Measurements from ENCODE around the gene WDR54. TPM values are rescaled to one million over a fixed set of nuclear protein-coding genes. Genes with fewer than 3 reads are reported as not detected.

WDR54 gene
- total RNA-seq, result 10 to 100 TPM; 33.0 to 40.0 TPM

DNA sequence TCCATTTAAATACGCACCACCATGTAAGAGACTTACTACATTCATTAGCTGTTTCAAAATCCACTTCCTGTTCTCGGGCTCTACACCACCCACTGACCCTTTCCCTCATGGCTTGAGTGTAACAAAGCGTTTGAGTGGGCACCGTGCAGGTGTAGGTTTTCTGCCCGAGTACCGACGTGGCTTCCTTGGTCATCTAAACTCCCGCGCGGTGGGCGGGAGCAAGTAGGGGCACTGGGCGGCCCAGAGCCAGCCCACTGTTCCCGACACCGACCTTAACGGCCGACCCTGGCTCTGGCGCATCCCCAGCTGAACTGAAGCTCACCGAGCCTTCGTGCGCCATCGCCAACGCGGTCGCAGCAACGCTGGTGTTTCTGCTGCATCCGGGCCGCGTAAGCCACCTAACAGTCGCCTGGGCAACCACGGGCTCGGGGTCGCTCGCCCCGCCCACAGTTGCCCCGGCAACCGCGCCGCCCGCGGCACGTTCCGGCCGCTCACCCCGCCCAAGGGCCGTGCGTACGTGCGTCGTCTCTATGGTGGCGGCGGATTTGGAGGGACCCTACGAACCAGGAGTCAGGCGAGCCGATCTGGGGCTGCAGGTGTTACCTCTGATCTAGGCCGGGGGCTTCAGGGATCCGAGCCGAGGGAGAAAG lies at the start of gene WDR54, which contains the start of gene C2orf81:
Gene WDR54 (plus strand): TSS at position 510 of the 650 bp plus-strand sequence. CDS start 424 bp downstream, outside the sequence.
Gene C2orf81 (minus strand): TSS at position 399 of the 650 bp plus-strand sequence. CDS start 59 bp downstream, at position 340.

DNA sequence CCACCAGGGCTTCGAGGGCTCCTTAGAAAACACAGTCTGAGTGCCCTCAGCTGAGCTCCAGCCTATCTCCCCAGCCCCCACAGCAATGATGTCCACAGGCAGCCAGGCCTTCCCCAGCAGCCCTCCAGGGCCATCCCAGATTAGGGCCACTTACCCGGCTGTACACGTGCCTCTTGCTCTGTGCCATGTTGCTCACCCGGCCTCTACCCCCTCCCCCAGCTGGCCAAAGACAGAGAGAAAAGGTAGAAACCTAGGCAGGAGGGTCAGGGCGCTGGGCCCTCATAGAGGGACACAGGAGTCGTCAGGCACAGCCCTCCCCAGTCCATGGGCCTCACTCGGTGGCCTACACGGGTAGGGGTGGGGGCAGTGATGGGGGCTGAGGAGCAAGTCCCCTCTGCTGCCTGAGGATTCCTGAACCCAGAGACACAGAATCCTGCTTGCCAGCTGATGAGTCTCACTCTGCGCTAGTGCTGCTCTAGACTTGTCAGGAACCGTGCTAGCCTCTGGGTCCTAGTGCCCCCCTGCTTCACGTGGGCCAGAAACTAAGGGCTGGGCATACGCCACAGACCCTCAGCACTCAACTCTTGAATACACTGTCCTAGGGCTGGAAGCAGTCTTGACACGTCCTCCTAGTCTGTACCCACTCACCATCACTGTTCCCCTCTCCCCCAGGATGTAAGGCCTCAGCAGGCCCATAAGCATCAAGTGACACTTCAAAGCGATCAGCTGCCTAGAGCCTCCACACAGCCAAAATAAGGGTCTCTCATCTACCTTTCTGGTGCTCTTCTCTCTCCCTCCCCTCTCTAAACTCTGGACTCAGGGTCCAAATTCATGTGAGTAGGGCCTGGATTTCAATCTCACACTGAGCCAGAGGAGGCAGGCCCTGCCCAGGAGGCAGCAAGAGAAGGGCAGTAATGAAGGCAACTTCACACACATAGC lies 41.4 kb upstream of the WDR54 start, which contains the start of gene DCTN1:
Gene DCTN1 (minus strand): TSS at position 461 of the 939 bp plus-strand sequence. CDS start 274 bp downstream, at position 187.

DNA sequence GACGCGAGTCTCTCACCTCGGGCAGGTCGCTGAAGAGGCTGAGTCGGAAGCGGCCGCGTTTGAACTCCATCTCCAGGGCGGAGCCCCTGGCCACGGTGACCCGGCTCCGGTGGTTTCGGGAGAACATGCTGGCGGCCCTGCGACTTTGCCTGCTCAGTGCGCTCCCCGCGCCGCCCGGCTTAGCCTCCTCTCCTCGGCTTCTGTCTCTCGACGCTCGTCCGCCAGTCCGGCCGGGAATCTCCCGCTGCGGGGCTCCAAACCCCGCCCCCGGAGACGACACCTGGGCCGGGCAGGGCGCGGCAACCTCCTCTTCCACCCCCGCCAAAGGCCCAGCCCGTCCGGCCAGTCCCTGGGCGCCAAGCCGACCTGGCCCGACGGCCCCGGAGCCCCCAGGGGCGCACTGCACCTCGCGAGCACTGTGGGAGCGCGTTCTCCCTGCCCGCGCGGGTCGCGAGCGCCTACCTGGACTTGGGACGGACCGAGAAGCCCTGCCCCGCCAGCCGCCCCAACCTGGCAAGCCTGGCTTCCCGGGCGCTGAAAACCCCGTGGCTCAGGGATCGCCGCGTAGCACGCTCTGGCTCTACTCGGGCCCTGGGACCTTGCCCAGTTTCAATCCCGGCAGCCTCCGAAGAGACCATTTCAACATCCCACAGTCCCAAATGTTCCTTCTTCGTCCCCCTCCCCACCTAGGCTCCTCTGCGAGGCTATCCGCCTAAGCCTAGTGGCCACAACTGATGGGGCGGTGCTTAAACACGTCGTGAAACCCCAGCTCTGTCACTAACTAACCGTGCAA lies 20.4 kb downstream of the WDR54 start, which contains the start of gene RTKN:
Gene RTKN (minus strand): TSS at position 248 of the 793 bp plus-strand sequence. CDS start 121 bp downstream, at position 127.

DNA sequence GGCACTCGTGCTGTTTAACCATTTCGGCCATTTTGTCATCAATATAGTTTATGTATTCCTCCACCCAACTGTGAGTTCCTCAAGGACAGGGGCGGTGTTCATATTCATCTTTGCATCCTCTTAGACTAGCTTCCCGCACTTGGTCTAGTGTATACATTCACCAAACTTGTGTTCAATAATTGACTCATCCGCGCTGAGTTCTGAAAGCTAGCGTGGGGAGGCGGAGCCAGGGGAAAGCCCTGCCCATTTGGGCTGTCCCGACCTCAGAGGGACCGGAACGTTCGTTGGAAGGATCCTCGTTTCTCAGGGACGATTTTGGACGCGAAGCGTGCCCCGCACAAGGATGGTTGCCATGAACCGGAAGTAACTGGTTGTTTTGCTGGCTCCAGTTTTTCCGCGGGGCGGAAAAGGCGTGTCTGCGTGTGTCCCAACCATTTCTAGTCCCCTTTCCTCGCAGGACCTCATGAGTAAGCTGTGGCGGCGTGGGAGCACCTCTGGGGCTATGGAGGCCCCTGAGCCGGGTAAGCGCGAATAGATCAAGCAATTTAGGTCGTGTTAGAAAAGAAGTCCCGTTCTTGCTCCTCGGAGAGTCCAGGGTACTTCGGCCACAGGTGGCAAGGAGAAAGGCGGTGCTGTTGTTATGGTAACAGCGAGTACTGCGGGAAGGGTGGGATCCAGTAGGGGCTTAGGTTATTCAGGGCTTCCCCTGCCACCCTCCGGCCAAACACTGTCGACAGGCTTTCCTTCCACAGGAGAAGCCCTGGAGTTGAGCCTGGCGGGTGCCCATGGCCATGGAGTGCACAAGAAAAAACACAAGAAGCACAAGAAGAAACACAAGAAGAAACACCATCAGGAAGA lies 33.4 kb downstream of the WDR54 start, which contains the start of gene INO80B:
Gene INO80B (plus strand): TSS at position 434 of the 858 bp plus-strand sequence. CDS start 30 bp downstream, at position 464.

DNA sequence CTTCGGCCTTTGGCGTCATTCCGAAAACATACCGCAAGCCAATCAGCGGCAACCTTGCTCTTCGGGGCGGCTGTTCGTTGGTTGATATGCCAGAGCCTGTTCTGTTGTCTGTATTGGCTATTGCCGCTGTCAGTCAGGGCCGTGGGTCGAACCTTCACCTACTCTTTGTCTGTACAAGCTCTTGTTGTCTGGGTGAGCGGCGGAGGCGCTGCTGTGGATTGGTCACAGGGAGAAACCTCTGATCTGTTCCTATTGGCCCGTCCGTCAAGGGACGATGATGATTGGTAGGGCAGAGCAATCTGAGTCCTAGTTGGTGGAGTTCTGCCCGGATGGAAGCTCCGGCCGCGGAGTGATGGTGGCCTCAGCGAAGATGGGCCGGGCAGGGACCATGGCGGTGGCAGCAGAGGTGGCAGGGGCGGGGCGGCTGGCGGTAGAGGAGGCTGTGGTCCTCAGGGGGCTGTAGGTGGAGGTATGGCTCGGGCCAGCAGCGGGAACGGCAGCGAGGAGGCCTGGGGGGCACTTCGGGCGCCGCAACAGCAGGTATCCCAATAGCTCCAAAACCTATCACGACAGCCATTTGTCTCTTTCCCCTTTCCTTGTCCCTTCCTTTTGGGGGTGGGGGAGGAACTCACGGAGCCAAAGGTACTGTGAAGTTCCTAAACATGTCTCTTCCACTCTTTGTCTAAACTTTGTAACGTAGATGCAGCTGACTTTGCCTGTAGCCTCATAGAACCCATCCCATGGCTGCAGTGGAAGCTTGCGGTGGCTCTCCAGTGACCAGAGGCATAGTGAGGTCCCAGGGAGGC lies 36.8 kb downstream of the WDR54 start, which contains the start of gene WBP1:
Gene WBP1 (plus strand): TSS at position 307 of the 806 bp plus-strand sequence. CDS start 165 bp downstream, at position 472.

DNA sequence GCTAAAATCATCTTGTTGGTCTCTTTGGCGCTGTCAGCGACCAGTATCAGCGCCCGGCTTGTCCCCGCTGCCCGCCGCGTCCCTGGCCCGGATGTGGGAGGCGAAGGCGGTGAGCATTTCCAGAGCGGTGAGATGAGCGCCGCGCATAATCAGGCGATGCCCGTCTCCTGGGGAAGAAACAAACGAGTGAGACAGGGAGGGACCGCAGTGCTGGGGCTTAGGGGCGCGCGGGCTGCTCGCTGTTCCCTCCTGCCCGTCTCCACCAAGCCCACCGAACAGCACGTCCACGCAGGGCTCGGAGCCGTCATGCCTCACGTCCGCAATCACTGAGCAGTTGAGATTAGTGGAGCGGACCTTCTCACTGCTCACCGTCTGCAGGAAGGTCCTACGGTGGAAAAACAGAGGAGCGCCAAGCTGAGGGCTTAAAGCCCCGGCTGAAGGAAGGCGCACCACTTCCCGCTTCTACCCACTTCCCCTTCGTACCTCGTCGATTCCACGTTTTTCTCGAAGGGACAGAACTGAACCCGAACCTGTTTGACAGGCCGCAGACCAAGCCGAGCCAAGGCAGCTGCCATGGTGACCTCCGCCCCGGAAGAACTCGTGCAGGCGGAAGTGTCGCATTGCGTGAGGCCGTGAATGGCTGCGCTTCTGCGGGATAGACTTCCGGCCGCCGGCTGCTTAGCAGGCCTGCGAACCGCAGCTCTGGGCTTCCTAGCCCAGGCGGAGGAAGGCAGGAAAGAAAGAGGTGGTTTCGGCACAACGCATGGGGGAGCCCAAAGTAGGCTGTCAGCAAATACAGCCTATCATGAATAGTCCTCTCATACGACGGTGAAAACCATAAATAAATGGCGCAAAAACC lies 50.8 kb downstream of the WDR54 start, which contains the start of gene MRPL53:
Gene MRPL53 (minus strand): TSS at position 595 of the 859 bp plus-strand sequence. CDS start 20 bp downstream, at position 575.

Other genes with a start within 250 kb of the WDR54 start
- 10 to 100 TPM; 77.4 to 97.6 TPM for gene MOB1A, start 242.9 kb upstream of the WDR54 start, total RNA-seq
- gene MTHFD2, start 223.1 kb upstream of the WDR54 start, total RNA-seq, result 10 to 100 TPM; 42.3 to 52.7 TPM
- 1 to 10 TPM in 1 of 2 donors, under 1 TPM in 1; 1.00 to 1.4 TPM for gene SLC4A5, start 78.3 kb upstream of the WDR54 start, total RNA-seq
- gene DCTN1, start 41.4 kb upstream of the WDR54 start, total RNA-seq, result 10 to 100 TPM; 88.9 to 90.5 TPM
- gene C2orf81, start 111 bp upstream of the WDR54 start, total RNA-seq, result 1 to 10 TPM in 1 of 2 donors, under 1 TPM in 1; 1.00 to 1.7 TPM
- gene RTKN, start 20.2 kb downstream of the WDR54 start, total RNA-seq, result 10 to 100 TPM; 40.3 to 41.6 TPM
- 1 to 10 TPM; 6.5 to 8.3 TPM for gene INO80B, start 33.4 kb downstream of the WDR54 start, total RNA-seq
- 10 to 100 TPM; 23.6 to 31.3 TPM for gene WBP1, start 36.7 kb downstream of the WDR54 start, total RNA-seq
- 10 to 100 TPM; 39.9 to 42.6 TPM for gene MOGS, start 43.7 kb downstream of the WDR54 start, total RNA-seq
- gene MRPL53, start 51.0 kb downstream of the WDR54 start, total RNA-seq, result 10 to 100 TPM; 22.0 to 22.7 TPM
- 10 to 100 TPM; 22.6 to 24.1 TPM for gene CCDC142, start 61.3 kb downstream of the WDR54 start, total RNA-seq
- gene TTC31, start 61.4 kb downstream of the WDR54 start, total RNA-seq, result 10 to 100 TPM; 14.1 to 16.7 TPM
- 1 to 10 TPM; 2.0 to 4.1 TPM for gene LBX2, start 77.9 kb downstream of the WDR54 start, total RNA-seq
- gene PCGF1, start 86.0 kb downstream of the WDR54 start, total RNA-seq, result 10 to 100 TPM; 16.9 to 23.6 TPM
- gene TLX2, start 92.7 kb downstream of the WDR54 start, total RNA-seq, result not detected
- gene DQX1, start 104.5 kb downstream of the WDR54 start, total RNA-seq, result under 1 TPM in 1 of 2 donors, not detected in 1; 0.33 TPM
- 100 to 1,000 TPM; 156 to 195 TPM for gene AUP1, start 108.0 kb downstream of the WDR54 start, total RNA-seq
- 10 to 100 TPM; 33.7 to 39.0 TPM for gene HTRA2, start 108.2 kb downstream of the WDR54 start, total RNA-seq
- gene LOXL3, start 132.2 kb downstream of the WDR54 start, total RNA-seq, result 1 to 10 TPM; 5.2 to 6.3 TPM
- gene DOK1, start 133.0 kb downstream of the WDR54 start, total RNA-seq, result 1 to 10 TPM; 2.8 to 3.3 TPM
- gene M1AP, start 226.6 kb downstream of the WDR54 start, total RNA-seq, result not detected
- gene SEMA4F, start 232.5 kb downstream of the WDR54 start, total RNA-seq, result 1 to 10 TPM; 4.0 to 5.9 TPM

All from melanocyte of skin (primary cell).